Inferior parietal cortex (tissue), 1 donor: ENCODE measurements around the gene GOLGA6L10.
"Not testable (repeated sequence)": the region's sequence is repeated elsewhere in the genome, so short reads cannot be mapped to it uniquely, and the experiment has no call there.

Experiments
- DNase-seq: peaks from one replicate; pipeline ENCODE4 v3.0.0-alpha.2; 2016; ENCODE audit errors: extremely low spot score

GOLGA6L10 gene, protein sequence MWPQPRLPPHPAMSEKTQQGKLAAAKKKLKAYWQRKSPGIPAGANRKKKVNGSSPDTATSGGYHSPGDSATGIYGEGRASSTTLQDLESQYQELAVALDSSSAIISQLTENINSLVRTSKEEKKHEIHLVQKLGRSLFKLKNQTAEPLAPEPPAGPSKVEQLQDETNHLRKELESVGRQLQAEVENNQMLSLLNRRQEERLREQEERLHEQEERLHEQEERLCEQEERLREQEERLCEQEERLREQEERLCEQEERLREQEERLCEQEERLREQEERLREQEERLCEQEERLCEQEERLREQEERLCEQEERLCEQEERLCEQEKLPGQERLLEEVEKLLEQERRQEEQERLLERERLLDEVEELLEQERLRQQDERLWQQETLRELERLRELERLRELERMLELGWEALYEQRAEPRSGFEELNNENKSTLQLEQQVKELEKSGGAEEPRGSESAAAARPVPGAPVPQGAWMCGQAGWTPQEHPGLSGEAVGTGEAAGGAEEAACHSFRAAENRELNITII

DNA sequence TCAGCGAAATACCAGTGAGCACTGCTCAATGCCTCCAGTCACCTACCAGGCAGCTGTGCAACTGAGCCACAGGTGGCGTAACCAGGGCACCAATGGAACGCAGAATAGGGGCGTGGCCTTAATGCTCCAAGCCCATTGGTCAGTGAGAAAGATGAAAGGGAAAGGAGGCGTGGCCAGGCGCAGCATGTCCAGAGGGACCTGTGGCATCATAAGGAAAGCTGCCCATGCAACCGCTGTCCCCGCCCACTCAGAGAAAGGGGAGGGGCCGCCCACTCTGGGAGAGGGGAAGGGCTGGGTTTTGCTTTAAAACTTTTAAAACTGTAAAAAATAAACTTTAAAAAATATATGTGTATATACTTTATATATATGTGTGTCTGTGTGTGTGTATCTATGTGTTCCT is at the start of gene GOLGA6L10:
Gene GOLGA6L10, minus strand, starts transcription at position 101 of the 400 bp plus-strand sequence. Its CDS starts 100 bp downstream, at position 1.
- DNase-seq: not testable (repeated sequence)

DNA sequence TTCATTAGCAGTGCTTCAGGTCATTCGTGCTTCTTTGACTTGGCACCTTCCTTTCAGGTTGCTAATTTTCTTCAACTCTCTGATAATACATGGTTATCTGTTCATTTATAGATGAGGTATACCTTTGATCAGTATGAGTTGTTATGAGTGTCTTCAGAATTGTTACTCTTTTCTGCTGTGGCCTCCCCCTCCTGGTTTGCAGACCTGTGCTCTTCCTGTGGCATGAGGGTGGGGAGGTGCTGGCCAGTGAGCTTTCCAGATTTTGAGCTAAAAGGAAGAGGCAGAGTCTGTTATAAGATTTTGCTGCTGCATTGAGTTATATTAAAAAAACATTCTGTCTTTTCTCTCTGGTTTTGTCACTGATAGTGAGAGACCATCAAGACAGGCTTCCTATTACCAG is 49.5 kb upstream of the GOLGA6L10 start:
- DNase-seq: no peak

DNA sequence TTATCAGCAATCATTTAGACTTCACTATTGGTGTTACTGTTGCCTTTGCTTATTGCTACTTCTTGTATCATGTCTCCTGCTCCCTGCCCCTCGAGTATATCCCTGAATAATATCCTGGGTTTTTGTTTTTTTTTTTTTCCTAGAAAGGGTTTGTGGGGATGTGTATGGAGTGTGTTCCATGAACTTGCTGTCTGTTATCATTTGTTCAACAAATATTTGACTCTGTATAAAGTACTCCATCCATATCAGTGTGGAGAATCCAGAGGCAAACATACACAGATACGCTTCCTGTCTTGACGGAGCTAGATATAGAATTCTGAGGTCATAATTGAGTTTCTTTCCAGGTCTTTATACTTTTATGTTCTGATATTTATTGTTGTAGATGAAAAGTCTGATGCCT is 48.5 kb upstream of the GOLGA6L10 start:
- no peak for DNase-seq

DNA sequence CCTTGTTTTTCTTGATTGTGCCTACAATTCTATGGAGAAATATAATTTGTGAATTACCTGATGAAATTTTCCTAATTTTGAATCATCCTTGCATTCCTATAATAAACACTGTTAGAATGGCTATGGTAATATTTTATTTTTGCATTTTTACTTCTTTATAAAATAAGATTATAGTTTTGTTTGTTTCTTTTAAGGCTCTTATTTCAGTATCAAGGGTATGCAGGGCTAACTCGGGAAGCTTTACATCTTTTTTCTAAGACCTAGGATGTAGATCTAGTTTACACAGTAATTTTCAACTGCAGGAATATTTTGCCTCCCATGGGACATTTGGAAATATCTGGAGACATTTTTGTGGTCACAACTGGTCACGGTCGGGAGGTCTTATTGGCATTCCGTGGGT is 46.5 kb upstream of the GOLGA6L10 start:
- DNase-seq: not testable (repeated sequence)

DNA sequence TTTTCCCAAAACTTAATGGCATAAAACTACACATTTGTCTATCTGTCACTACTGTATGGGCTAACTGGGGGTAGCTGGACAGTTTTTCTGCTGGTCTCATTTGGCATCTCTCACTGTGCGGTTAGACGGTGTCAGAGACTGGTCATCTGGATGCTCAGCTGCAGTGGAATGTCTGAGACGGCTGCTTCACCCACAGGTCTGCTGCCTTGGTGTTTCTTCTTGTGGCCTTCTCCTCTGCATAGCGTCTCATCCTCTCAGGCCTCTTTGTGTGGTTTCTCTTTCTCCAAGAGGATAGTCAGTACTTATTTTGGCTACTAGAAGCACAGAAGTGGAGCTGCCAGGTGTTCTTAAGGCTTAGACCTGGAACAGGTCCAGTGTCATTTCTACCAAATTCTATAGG is 44.4 kb upstream of the GOLGA6L10 start:
- no peak for DNase-seq

DNA sequence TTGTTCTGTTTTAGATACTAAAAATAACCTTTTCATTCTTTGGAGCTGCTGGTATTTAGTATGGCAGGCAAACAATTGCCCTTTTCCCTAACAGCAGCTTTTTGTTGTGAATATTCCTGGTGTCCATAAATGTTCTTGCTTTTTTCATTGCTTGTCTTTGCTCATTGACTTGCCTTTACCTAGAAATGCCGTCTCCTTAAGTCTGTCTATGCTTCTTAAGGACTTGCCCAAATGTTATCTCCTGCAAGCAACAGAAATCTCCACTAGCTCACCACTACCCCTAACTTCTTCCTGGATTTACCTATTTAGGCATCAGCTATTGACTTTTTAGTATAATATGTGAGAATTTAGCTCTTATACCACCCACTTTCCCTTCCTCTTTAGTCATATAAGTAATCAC is 42.8 kb upstream of the GOLGA6L10 start:
- DNase-seq: not testable (repeated sequence)

DNA sequence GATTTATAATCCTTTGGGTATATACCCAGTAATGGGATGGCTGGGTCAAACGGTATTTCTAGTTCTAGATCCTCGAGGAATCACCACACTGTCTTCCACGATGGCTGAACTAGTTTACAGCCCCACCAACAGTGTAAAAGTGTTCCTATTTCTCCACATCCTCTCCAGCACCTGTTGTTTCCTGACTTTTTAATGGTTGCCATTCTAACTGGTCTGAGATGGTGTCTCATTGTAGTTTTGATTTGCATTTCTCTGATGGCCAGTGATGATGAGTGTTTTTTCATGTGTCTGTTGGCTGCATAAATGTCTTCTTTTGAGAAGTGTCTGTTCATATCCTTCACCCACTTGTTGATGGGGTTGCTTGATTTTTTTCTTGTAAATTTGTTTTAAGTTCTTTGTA is 40.9 kb upstream of the GOLGA6L10 start:
- DNase-seq: not testable (repeated sequence)

DNA sequence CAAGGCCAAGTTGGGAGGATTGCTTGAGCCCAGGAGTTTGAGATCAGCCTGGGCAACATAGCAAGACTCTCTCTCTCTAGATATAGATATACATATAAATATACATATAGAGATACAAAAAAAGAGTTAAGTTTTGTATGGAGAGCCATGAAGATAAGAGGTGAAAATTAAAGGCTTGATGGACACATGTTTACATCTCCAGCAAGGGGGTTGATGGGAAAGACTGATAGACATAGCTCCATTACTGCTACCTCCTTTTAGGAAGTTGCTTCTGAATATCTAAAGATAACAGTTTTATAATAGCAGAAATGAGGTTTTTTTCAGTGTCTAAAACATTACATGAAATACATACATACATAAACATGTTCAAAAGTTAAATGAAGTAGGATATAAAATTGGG is 37.9 kb upstream of the GOLGA6L10 start:
- DNase-seq: not testable (repeated sequence)

DNA sequence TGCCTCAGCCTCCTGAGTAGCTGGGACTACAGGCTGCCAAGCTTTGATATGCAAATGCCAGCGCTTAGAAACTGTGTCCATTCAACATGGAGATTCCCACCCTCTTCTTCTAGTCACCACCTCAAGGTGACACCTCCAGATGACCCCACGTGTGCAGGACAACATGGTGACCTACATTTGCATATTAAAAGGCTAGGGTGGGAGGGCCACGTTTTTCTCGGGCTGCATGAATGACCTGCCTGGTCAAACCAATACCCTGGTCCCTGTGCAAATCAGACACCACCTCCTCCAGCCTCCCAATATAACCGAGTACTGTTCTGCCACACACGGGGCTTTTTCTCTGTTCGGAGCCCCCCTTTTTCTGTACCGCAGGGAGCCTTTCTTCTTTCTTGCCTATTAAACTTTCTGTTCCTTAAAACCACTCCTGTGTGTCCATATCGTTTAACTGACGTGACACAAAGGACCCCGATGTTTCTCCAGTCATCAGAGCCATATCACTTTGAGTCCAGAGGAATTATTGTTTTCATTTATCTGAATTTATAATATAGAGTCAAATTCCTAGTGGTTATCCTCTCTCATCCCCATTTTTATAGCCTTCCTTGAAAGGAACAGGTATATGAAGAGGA is 32.2 kb upstream of the GOLGA6L10 start:
- not testable (repeated sequence) for DNase-seq

DNA sequence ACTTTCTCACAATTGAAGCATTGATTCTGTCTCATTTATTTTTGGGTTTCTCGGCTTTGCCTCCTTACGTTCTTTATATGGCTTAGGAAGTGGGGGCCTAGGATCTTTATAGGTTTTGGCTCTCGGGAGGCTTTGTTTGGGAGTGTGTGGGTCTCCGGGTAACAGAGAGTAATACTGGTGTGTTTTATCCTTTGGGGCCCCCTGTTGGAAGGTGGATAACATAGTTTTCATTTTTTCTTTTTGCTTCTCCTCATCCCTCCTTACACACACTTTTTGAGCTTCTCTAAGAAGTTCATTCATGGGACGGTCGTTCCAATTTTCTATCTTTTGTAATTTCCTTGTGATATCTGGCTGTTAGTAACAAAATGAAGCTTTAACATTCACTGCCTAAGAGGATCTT is 30.3 kb upstream of the GOLGA6L10 start:
- DNase-seq: not testable (repeated sequence)

DNA sequence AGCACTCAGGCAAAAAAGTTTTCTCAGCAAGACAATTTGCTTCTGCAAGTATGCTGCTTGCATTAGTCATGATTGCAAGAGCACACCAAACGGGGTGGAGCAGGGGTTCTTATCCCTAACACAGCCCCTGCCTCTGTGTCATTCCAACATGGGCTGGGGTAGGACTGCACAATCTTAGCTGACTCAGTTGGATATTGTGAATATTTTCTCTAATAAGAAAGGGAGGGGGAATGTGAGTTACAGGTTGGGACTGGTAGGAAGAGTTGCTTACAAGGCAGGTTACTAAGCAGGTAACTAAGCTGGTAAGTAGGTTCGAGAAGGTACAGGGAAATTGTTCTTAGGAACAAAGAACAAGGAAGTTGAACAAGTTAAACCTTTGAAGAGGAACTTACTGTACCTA is 24.4 kb upstream of the GOLGA6L10 start:
- not testable (repeated sequence) for DNase-seq

DNA sequence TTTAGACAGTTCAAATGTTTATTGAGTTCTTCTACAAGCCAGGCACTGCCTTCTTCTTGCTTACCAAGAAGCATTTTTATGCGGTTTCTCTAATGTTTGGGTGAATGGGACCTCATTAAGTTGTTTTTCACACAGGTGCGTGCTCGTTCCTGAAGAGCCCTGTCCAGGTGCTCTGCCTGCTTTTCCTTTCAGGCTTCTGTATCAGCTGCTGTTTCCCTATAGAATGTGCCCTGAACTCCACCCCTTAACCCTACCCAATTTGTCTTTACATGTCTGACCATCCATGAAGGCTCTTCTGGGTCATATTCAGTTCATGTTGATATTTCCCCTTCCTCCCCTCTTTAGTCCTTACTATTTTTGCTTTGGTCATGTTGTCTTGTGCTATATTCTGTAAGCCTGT is 22.4 kb upstream of the GOLGA6L10 start:
- no peak for DNase-seq

DNA sequence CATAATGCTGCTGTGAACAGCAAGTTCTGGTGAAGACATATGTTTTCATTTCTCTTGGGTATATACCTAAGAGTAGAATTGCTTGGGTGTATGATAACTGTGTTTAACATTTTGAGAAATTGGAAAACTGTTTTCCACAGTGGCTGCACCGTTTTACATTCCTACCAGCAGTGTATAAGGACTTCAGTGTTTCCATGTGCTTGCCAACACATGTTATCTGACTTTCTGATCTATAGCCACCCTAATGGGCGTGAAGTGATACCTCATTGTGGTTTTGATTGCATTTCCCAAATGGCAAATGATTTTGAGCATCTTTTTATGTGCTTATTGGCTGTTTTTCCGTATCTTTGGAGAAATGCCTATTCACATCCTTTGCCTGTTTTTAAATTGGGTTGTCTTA is 18.5 kb upstream of the GOLGA6L10 start:
- not testable (repeated sequence) for DNase-seq

DNA sequence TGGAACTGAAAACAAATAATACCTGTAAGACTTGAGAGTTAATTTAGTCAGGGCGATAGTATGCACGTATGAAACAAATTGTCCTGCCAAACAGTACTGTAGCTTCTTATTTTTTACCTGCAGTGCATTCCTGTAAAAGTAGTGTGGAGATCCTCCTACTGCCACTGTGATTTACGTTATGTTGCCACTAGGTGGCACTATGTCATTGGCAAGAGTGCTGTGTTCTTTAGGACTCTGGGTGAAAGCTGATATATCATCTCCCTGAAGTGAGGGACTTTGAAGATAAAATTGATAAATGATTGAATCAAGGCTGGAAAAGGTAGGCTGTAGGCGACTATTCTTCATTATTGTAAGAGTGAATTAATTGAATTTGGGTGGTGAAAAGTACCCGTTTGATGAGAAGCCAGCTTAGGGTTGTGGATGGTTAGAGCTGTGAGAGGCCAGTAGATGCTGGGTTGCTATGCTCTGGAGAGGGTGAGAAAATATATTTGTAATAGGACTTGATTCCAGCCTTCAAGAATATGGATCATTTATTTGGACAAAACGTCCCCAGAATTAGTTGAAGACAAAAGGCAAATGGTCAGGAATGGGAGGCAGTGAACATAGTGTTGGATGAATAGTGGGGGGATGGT is 16.5 kb upstream of the GOLGA6L10 start:
- not testable (repeated sequence) for DNase-seq

DNA sequence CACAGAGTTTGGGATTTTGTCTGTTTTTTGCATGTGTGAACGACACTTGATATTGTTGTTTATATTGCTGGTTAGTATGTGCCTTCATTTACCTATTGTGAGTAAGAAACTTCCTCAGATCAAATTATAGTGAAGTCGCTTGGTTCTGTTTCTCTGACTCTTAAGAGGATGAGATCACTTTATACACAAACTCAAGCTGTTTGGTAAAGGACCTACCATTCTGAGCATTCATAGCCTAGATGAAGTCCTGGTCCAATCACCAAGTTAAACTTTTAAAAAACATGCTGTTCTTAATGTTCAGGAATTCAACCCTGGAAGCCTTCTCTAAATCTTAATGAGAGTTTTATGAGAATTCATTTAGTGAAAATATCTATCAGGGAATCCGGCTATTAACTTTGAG is 15.3 kb upstream of the GOLGA6L10 start:
- not testable (repeated sequence) for DNase-seq

DNA sequence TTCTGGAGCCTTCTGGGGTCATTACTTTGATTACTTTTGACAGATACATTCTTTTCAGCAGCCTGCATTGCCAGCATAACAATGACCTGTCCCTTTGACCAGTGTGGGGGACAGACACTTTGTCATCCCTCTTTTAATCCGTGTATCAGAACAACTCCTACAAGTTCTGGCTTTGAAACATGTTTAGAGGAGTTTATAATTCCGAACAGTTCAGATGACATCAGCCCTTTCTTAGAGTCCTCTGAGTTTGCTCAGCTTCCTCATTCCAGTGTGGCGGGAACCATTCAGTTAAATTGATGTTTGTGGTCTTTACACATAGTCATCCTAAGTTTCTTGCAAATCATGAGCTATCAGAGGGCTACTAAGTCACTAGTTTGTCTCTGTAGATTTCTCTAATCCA is 13.5 kb upstream of the GOLGA6L10 start:
- DNase-seq: not testable (repeated sequence)

DNA sequence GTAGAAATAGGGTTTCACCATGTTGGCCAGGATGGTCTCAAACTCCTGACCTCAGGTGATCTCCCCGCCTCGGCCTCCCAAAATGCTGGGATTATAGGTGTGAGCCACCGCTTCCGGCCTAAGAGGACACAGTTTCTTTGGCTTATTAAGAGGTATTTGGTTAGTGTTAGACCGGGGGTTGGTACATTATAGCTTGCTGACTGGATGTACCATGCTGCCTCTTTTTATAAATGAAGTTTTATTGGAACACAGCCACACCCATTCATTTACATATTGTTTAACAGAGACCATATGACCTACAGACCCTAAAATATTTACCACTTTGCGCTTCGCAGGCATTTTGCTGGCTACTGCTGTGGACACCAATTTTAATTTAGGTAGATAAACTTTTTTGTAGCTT is 11.3 kb upstream of the GOLGA6L10 start:
- not testable (repeated sequence) for DNase-seq

DNA sequence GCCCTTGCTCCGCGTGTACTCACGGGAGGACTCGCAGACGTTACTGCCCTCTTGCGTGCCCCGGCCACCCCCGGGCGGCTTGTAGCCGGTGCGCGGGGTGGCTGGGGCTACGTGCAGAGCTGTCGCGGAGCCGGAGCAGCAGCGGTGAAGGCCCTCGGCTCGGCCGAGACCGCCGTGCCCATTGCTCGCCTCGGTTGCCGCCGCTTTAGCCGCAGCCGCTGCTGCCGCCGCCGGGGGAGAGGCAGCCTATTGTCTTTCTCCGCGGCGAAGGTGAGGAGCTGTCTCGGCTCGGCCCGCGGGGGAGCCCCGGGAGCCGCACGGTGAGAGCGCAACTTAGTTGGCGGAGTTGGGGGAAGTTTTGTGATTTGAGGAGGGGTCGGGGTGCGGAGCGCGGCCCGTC is 5.8 kb upstream of the GOLGA6L10 start:
- DNase-seq: not testable (repeated sequence)

DNA sequence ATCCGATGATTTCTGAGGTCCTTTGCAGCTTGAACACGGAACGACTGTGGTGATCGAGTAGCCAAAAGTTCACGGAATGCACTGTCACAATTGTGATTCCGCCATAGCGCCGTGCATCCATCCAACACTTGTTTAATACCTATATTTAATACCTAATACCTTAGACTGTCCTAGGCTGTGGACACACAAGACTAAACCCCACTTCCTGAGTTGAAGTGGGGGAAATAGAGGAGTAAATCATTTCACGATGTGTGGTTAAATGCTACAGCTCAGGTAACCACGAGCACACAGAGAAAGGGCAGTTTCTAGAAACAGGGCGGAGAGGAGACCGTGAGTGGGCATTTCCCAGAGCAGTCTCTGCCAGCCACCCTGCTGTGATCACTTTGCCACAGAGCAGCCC is 5.3 kb upstream of the GOLGA6L10 start:
- DNase-seq: not testable (repeated sequence)

DNA sequence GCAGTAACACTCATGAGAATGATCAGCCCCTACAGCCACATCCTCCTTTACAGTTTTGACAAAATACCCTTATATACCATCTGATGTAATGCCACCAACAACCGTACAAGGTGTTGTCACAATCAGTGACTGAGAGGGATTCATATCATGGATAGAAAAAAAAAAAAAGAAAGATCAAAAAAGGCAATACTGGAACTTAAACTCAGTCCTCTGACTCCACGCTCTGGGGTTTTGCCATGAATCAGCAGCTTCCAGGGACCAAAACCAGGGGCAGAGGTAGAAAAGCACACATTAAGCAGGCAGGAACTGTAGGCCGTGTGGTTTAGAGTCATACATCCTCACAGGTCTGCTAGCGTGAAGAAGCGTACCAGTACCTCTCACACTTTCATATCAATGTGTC is 1.6 kb downstream of the GOLGA6L10 start:
- not testable (repeated sequence) for DNase-seq

DNA sequence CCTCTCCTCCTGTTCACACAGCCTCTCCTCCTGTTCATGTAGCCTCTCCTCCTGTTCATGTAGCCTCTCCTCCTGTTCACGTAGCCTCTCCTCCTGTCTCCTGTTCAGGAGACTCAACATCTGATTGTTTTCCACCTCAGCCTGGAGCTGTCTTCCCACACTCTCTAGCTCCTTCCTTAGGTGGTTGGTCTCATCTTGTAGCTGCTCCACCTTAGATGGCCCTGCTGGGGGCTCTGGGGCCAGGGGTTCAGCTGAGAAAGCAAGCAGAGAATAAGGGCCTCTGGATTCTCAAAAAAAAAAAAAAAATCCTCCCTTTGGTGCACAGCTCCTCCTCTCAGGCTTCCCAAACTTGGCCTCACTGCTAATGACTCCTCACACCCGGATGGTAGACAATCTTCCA is 4.1 kb downstream of the GOLGA6L10 start:
- DNase-seq: not testable (repeated sequence)

DNA sequence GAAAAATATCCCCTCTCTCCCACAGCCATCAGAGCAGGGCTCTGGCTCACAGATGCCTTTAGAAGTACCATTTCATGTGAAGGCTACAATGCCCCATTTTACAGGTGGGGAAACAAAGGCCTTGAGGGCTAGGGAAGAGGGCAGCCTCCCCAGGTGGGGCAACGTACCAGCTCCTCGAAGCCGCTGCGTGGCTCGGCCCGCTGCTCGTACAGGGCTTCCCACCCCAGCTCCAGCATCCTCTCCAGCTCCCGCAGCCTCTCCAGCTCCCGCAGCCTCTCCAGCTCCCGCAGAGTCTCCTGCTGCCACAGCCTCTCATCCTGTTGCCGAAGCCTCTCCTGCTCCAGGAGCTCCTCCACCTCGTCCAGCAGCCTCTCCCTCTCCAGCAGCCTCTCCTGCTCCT is 4.9 kb downstream of the GOLGA6L10 start:
- not testable (repeated sequence) for DNase-seq
